ENCODE results near the gene TRIM38. TPM values are rescaled to one million over a fixed set of nuclear protein-coding genes. Genes with fewer than 3 reads are reported as not detected.

TRIM38 gene, protein sequence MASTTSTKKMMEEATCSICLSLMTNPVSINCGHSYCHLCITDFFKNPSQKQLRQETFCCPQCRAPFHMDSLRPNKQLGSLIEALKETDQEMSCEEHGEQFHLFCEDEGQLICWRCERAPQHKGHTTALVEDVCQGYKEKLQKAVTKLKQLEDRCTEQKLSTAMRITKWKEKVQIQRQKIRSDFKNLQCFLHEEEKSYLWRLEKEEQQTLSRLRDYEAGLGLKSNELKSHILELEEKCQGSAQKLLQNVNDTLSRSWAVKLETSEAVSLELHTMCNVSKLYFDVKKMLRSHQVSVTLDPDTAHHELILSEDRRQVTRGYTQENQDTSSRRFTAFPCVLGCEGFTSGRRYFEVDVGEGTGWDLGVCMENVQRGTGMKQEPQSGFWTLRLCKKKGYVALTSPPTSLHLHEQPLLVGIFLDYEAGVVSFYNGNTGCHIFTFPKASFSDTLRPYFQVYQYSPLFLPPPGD
- total RNA-seq (2022; extraction: Qiagen RNA extraction) = 1.6 to 2.1 TPM (median 1.7 TPM) in 5 replicates

DNA sequence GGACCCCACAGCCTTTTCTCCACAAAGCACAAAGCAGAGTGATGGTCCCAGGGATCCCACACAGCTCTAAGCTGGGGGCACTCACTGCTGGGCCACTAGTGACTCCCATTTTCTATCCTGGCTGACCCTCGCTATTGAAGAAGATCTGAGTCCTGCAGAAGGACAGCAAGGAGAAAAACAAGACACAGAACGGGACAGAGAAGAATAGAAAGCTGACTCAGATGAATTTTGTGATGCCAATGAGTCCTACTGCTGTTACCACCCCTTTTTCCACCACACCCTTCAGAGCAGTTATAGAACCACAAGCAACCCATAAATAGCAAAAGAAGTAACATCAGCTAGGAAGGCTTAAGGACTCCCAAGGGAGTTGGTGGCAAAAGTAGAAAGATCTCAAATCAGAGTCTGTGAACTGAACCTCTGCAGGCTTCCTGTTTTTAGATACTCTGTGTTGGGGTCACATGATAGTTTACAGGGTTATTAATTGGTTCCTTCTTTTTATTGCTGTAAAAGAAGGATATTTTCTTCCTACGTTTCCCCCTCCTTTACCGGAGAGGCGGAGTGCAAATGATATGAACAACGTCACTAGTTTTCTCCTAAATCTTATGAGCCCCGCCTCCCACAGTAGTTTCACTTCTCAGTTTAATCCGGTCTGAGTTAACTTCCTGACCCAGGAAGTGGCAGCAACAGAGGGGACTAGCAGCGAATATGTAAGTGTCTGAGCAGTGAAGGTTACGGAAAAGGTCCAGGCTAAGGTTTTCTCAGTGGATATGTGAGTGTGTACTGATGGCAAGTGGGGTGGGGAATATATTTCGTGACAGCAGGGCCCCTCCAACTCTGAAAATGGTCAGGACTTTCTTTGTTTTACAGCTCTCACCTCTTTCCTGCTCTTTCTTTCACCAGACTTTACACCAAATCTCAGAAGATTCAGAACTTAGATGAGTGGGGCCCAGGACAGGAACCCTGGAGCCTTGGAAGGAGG lies at the start of gene TRIM38:
Gene TRIM38 (plus strand): TSS at position 654 of the 979 bp plus-strand sequence. CDS start 3,721 bp downstream, outside the sequence.

DNA sequence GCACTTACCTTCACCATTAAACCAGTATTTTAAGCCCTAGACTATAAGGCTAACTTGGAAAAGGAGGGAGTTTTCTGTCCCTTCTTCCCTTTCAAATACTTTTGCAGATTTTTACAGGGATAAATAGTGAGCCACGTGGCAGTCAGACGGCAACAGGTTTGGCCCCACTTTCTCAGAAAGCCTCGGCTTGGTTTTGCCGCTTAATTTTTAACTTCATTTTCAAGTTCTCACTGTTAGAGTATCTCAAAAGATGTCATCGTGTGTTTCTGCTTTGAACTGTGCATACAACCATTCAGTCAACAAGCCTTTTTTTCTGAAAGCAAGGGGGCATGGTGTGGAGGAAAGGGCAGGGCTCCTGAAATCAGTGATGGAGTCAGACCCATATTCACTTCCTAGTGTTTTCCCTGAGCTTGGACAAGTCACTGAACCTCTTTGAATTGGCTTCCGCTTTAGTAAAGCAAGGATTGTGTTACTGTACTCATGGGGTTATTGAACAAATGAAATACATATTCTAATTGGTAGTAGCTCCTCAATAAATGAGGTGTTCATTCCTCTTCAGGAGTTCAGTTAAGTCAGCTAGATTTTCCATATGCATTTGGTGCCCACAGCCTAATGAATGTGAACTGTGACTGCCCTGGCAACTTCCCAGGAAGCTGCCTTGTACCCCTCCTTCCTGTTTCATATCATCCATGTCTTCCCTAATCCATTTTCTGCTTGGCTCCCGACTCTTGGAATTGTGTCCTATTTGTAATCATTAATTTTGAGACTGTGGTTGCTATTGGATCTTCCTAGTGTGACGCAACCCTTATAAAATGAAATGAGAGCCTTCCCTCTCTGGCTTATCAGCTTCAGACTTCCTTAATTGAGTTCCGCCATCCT lies 31.8 kb upstream of the TRIM38 start, which contains the start of gene SLC17A2:
Gene SLC17A2 (minus strand): TSS at position 160 of the 879 bp plus-strand sequence. CDS start 4,895 bp downstream, outside the sequence.

Other genes with a start within 250 kb of the TRIM38 start
- gene SLC17A4, start 208.1 kb upstream of the TRIM38 start, total RNA-seq (2022; extraction: Qiagen RNA extraction) = not detected in 5 replicates
- gene SLC17A1, start 130.8 kb upstream of the TRIM38 start, total RNA-seq (2022; extraction: Qiagen RNA extraction) = 0.09 to 0.16 TPM (median 0.12 TPM) in 4 of 5 replicates, not detected in the other
- 0.82 to 1.1 TPM (median 0.93 TPM) in 5 replicates for gene SLC17A3, start 88.6 kb upstream of the TRIM38 start, total RNA-seq (2022; extraction: Qiagen RNA extraction)
- not detected in 5 replicates for gene SLC17A2, start 32.1 kb upstream of the TRIM38 start, total RNA-seq (2022; extraction: Qiagen RNA extraction)
- gene HFE, start 124.6 kb downstream of the TRIM38 start, total RNA-seq (2022; extraction: Qiagen RNA extraction) = 10.7 to 14.6 TPM (median 12.9 TPM) in 5 replicates